Purkinje cell (primary cell): ENCODE data around the gene WDR26. TPM values are rescaled to one million over a fixed set of nuclear protein-coding genes. Genes with fewer than 3 reads are reported as not detected.

ENCODE experiments used
- polyA plus RNA-seq: library from polyadenylated mRNA; unstranded; fragments of >200 nt; fragmentation: Nextera tagmentation; gene quantifications from 2 replicates; pipeline ENCODE4 v1.2.1, GENCODE V29; 2014

Gene WDR26
- polyA plus RNA-seq = 24.6 and 24.7 TPM in 2 replicates

GRCh38 chr1:224434691-224435317, at the start of gene WDR26:
Gene WDR26, minus strand, starts transcription at chr1:224434797.

GRCh38 chr1:224356685-224357625, 77.6 kb downstream of the WDR26 start, which contains the start of gene CNIH4:
Gene CNIH4, plus strand, starts transcription at chr1:224356879. Its CDS starts 46 bp downstream, at chr1:224356925.

Other genes with a start within 250 kb of the WDR26 start
- 14.9 and 16.4 TPM in 2 replicates for gene NVL, start 104.6 kb downstream of the WDR26 start, polyA plus RNA-seq
- gene CNIH4, start 77.9 kb downstream of the WDR26 start, polyA plus RNA-seq = 159 and 169 TPM in 2 replicates
- 5.7 and 11.3 TPM in 2 replicates for gene CNIH3, start 181.5 kb upstream of the WDR26 start, polyA plus RNA-seq